Body of pancreas (tissue), 4 donors: Measurements from ENCODE around the gene GBP7. TPM values are rescaled to one million over a fixed set of nuclear protein-coding genes. Genes with fewer than 3 reads are reported as not detected.

Source experiments
- ATAC-seq: fragments of 150-250 bp; one replicate; pipeline ENCODE4 v1.9.1; 2016
- DNase-seq, 4 donors: peaks; one replicate each; pipeline ENCODE4 v3.0.0-alpha.2; 2019
- H3K27ac ChIP-seq, 4 donors: fragments of 200-600 bp; sonication (generic); 1 replicate in 3 of 4; 2 replicates in 1 of 4; pipeline versions ENCODE4 v1.5.1 to v1.6.1; 2016 to 2019; ENCODE audit warnings: mild to moderate bottlenecking in 1 of 4, mixed read lengths in 1 of 4, moderate library complexity in 1 of 4
- H3K27me3 ChIP-seq, 2 donors: fragments of 200-600 bp; sonication (generic); one replicate each; pipeline ENCODE4 v1.6.0; 2016; ENCODE audit warnings: mild to moderate bottlenecking in 1 of 2
- H3K36me3 ChIP-seq, 2 donors: fragments of 200-600 bp; sonication (generic); replicated peaks in 1 of 2; 2 replicates each; pipeline ENCODE4 v1.5.1; 2016; ENCODE audit warnings: low read depth in 2 of 2; ENCODE audit not compliant: insufficient read depth in 1 of 2
- H3K4me1 ChIP-seq: fragments of 200-600 bp; sonication (generic); one replicate; pipeline ENCODE4 v1.6.0; 2016
- H3K4me3 ChIP-seq, 2 donors: fragments of 200-600 bp; sonication (generic); 1 replicate in 1 of 2; 2 replicates in 1 of 2; pipeline ENCODE4 v1.5.1; 2016 to 2019
- H3K9me3 ChIP-seq, 3 donors: fragments of 200-600 bp; sonication (generic); 1 replicate in 2 of 3; 2 replicates in 1 of 3; pipeline ENCODE4 v1.5.1; 2016
- POLR2A ChIP-seq, 3 donors: fragments of 450-650 bp; IDR thresholded peaks; one replicate each; pipeline ENCODE4 v1.6.1; 2016; ENCODE audit warnings: antibody characterized with exemption in 3 of 3, mild to moderate bottlenecking in 2 of 3
- WGBS, 2 donors: methylation state at CpG; one replicate each; pipeline ENCODE4 v1.1.5; 2017; 5-methylcytosine and 5-hydroxymethylcytosine counted together
- intact Hi-C: fragments of 100-400 bp; cut with DNase I; formaldehyde crosslinking; loops from one replicate; pipeline ENCODE4 v1.15.1; 2023
- total RNA-seq, 2 donors: library from RNA; depleted of rRNA; stranded (reverse); fragments of >200 nt; gene quantifications; one replicate each; pipeline ENCODE4 v1.1.0, GENCODE V29; 2016
- TF ChIP-seq, protein P1 (sequence below), 7 experiments: fragments of 450-650 bp in 4 of 7; fragments of 200-600 bp in 3 of 7; sonication (generic) in 3 of 7; IDR thresholded peaks; one replicate each; pipeline ENCODE4 v1.5.1; 2016 to 2019; ENCODE audit warnings: antibody characterized with exemption in 7 of 7

Gene GBP7
- total RNA-seq, 2 donors from 2014 or later, result not detected

DNA sequence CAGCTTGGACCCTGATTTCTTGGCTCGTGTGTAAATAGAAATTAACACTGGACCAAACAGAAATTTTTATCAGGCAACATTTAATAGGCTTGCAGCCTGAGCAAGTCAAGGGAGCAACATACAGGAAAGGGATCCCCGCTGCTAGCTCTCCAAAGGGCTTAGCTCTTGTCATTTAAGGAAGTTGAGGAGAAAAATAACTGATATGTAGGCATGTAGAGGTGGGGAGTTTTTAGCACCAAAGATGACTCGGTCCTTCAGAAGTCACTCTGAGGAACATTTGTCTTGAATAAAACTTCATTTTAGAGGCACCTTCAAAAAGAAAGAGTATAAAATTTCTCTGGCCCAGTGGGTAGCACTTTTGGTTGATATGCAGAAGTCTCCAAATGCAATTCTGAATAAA, 76.9 kb downstream of the GBP7 start:
- no peaks in the 10 kb centered on the region for H3K36me3 ChIP-seq
- intact Hi-C loops, result no loop called here
- TF ChIP-seq POLR2A (IDR thresholded peaks at IDR 0.05), result no peak
- TF ChIP-seq, protein P1, sequence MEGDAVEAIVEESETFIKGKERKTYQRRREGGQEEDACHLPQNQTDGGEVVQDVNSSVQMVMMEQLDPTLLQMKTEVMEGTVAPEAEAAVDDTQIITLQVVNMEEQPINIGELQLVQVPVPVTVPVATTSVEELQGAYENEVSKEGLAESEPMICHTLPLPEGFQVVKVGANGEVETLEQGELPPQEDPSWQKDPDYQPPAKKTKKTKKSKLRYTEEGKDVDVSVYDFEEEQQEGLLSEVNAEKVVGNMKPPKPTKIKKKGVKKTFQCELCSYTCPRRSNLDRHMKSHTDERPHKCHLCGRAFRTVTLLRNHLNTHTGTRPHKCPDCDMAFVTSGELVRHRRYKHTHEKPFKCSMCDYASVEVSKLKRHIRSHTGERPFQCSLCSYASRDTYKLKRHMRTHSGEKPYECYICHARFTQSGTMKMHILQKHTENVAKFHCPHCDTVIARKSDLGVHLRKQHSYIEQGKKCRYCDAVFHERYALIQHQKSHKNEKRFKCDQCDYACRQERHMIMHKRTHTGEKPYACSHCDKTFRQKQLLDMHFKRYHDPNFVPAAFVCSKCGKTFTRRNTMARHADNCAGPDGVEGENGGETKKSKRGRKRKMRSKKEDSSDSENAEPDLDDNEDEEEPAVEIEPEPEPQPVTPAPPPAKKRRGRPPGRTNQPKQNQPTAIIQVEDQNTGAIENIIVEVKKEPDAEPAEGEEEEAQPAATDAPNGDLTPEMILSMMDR (IDR thresholded peaks at IDR 0.05), result no peak
- 47 to 63% methylated on average over 3 of the region's 3 CpGs for WGBS, 2 donors
- H3K4me1 ChIP-seq, result no peaks in the 10 kb centered on the region
- no peaks in the 10 kb centered on the region for H3K9me3 ChIP-seq
- H3K27ac ChIP-seq, result no peak overlapping the region
- H3K4me3 ChIP-seq, result no peak overlapping the region
- no peaks in the 10 kb centered on the region for H3K27me3 ChIP-seq
- ATAC-seq (no peak), DNase-seq (no peak)

DNA sequence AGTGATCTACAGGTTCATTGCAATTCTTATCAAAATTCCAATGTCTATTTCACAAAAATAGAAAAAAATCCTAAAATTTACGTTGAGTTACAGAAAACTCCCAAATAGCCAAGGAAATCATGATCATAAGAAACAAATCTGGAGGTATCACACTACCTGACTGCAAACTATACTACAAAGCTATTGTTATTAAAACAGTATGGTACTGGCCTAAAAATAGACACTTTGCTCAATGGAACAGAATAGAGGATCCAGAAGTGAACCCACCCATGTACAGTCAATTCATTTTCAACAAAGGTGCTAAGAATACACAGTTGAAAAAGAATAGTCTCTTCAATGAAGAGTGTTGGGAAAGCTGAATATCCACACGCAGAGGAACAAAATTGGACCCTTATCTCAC, 80.1 kb downstream of the GBP7 start:
- no peak for ATAC-seq
- intact Hi-C loops, result no loop called here
- no peak for TF ChIP-seq POLR2A (IDR thresholded peaks at IDR 0.05)
- TF ChIP-seq, protein P1 (IDR thresholded peaks at IDR 0.05), result no peak
- H3K4me3 ChIP-seq, result no peak overlapping the region
- no peaks in the 10 kb centered on the region for H3K27me3 ChIP-seq
- H3K36me3 ChIP-seq, result no peaks in the 10 kb centered on the region
- H3K9me3 ChIP-seq, result no peaks in the 10 kb centered on the region
- DNase-seq, result no peak
- no peaks in the 10 kb centered on the region for H3K4me1 ChIP-seq
- 59 to 67% methylated on average over 2 of the region's 2 CpGs for whole genome bisulfite sequencing, 2 donors
- no peak overlapping the region for H3K27ac ChIP-seq

DNA sequence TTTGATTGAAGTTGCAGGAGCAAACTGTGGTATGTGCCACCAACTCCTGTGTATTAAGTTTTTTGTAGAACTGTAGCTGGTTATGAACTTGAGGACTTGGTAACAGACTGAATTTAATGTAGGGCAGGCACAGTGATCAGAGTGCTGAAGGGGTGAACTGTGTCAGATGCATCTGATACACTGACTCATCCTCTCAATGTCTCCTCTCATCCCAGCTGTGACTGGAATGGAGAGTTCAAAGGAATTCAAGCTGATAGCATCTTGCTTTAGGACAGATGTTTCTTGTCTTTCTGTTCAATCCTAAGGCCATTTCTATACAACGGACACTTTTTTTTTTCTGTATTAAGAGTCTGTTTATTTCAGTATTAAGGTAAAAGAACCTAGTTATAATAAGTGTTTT, 85.8 kb downstream of the GBP7 start:
- WGBS, 2 donors, result 67 to 71% methylated on average over 1 of the region's 1 CpG
- DNase-seq (no peak), ATAC-seq (no peak)
- intact Hi-C loops, result no loop called here
- Histone ChIP-seq H3K27me3 (no peaks in the 10 kb centered on the region), H3K4me3 (no peak overlapping the region), H3K9me3 (no peaks in the 10 kb centered on the region), H3K4me1 (no peaks in the 10 kb centered on the region), H3K36me3 (no peaks in the 10 kb centered on the region), H3K27ac (no peak overlapping the region)
- TF ChIP-seq, protein P1 (IDR thresholded peaks at IDR 0.05), result no peak
- TF ChIP-seq POLR2A (IDR thresholded peaks at IDR 0.05), result no peak

DNA sequence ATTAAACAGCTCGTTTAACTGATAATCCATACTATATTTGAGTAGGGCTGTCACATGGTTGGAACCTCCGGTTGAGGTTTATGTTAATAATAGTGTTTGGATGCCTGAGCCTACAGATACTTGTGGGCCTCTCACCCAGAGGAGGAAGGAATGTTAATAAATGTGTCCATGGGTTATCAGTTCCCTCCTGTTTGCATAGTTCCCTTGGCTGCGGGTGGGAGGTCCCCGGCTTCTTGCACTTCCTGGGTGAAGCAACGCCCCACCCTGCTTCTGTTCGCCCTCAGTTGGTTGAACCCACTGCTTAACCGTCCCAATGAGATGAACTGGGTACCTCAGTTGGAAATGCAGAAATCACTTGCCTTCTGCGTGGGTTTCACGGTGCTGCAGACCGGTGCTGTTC, 87.2 kb downstream of the GBP7 start:
- Histone ChIP-seq H3K27me3 (no peaks in the 10 kb centered on the region), H3K4me1 (no peaks in the 10 kb centered on the region), H3K36me3 (no peaks in the 10 kb centered on the region), H3K9me3 (no peaks in the 10 kb centered on the region), H3K27ac (no peak overlapping the region), H3K4me3 (no peak overlapping the region)
- intact Hi-C loops, result no loop called here
- TF ChIP-seq, protein P1 (IDR thresholded peaks at IDR 0.05), result no peak
- no peak for TF ChIP-seq POLR2A (IDR thresholded peaks at IDR 0.05)
- WGBS, 2 donors, result 60 to 75% methylated on average over 10 of the region's 10 CpGs
- DNase-seq (no peak), ATAC-seq (no peak)

DNA sequence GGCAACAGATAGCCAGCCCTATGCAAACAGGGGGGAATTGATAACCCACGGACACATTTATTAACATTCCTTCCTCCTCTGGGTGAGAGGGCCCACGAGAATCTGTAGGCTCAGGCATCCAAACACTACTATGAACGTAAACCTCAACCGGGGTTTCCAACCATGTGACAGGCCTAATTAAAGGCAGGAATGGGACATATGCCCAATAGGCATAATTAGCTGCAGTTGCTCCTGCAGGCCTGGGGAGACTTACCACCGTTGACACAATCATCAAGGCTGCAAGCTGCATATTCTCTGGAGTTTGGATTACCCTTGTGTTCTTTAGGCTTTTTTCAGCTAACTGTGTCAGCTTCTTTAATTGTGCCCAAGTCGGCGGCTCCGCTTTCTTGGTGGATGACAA, 88.6 kb downstream of the GBP7 start:
- Histone ChIP-seq H3K4me3 (no peak overlapping the region), H3K27ac (no peak overlapping the region), H3K9me3 (no peaks in the 10 kb centered on the region), H3K4me1 (no peaks in the 10 kb centered on the region), H3K27me3 (no peaks in the 10 kb centered on the region), H3K36me3 (no peaks in the 10 kb centered on the region)
- intact Hi-C loops, result no loop called here
- WGBS, 2 donors, result 57 to 67% methylated on average over 8 of the region's 8 CpGs
- DNase-seq (no peak), ATAC-seq (no peak)
- TF ChIP-seq POLR2A (IDR thresholded peaks at IDR 0.05), result no peak
- TF ChIP-seq, protein P1 (IDR thresholded peaks at IDR 0.05), result no peak
